Left lung (tissue), 10 donors: ENCODE measurements around the gene PALM3. TPM values are rescaled to one million over a fixed set of nuclear protein-coding genes. Genes with fewer than 3 reads are reported as not detected.
A peak's percentile ranks its signal among the peaks of the same experiment; 100 is the strongest.

Source experiments
- ATAC-seq: fragments of 200-7000 bp; cut with Tn5 transposase; one replicate; pipeline ENCODE4 v1.9.1; 2020; ENCODE audit warnings: moderate library complexity
- DNase-seq, 4 donors: peaks; one replicate each; pipeline ENCODE4 v3.0.0-alpha.2; 2013 to 2020
- H3K27ac ChIP-seq, 2 donors: fragments of 200-600 bp; sonication (generic) in 1 of 2; one replicate each; pipeline versions ENCODE4 v1.5.0 to v1.8.0; 2020 to 2021
- H3K27me3 ChIP-seq, 2 donors: fragments of 200-600 bp; sonication (generic) in 1 of 2; one replicate each; pipeline versions ENCODE4 v1.5.0 to v1.8.0; 2020 to 2021
- H3K36me3 ChIP-seq, 2 donors: fragments of 200-600 bp; sonication (generic) in 1 of 2; one replicate each; pipeline versions ENCODE4 v1.5.0 to v1.8.0; 2020 to 2021
- H3K4me1 ChIP-seq, 2 donors: fragments of 200-600 bp; one replicate each; pipeline ENCODE4 v1.8.0; 2021
- H3K4me3 ChIP-seq, 2 donors: fragments of 200-600 bp; sonication (generic) in 1 of 2; one replicate each; pipeline versions ENCODE4 v1.5.0 to v1.8.0; 2020 to 2021; ENCODE audit warnings: mild to moderate bottlenecking in 1 of 2
- H3K9me3 ChIP-seq, 2 donors: fragments of 200-600 bp; sonication (generic) in 1 of 2; one replicate each; pipeline versions ENCODE4 v1.5.0 to v1.8.0; 2020 to 2021
- CTCF ChIP-seq, 2 donors: fragments of 200-600 bp; sonication (generic) in 1 of 2; IDR thresholded peaks; one replicate each; pipeline versions ENCODE4 v1.5.0 to v1.8.0; 2021; ENCODE audit warnings: antibody characterized with exemption in 2 of 2
- intact Hi-C, 2 donors: fragments of 100-400 bp; cut with DNase I; formaldehyde crosslinking; loops; one replicate each; pipeline versions ENCODE4 v1.11.2 to v1.14.2; 2022
- polyA plus RNA-seq, 6 donors: library from polyadenylated mRNA; unstranded; fragments of 120-200 nt; gene quantifications; one replicate each; pipeline ENCODE4 v1.2.1, GENCODE V29; 2013; ENCODE audit not compliant: insufficient read length in 6 of 6
- total RNA-seq, 2 donors: library from RNA; stranded (reverse); fragmentation: NEBNext Ultra II Directional; extraction: Animal tissue kit (Norgen Biotek cat#: 25700); gene quantifications; one replicate each; pipeline ENCODE4 v1.2.1, GENCODE V29; 2021
- donor health status: DM: no; HTN: yes; CAD: no.
- donor health status: DM: no; HTN: no; CAD: no.

The PALM3 gene
- total and polyA plus RNA-seq, 8 donors = 6.0 to 26.6 (median 15.7) TPM

- DNase-seq = no peak
- peaks cover 0 to 38% of the 10 kb centered on the region in 2 donors for H3K36me3 ChIP-seq
- no peak for TF ChIP-seq CTCF (IDR thresholded peaks at IDR 0.05)
- H3K9me3 ChIP-seq = peaks cover 0 to 11% of the 10 kb centered on the region in 2 donors
- intact Hi-C loops = no loop called here
- H3K27me3 ChIP-seq = no peaks in the 10 kb centered on the region
- peak overlapping the region; percentile 73 to 79 for H3K4me3 ChIP-seq
- ATAC-seq = peak; percentile 2
- H3K27ac ChIP-seq = peak overlapping the region; percentile 87 to 93
- peaks cover 7 to 25% of the 10 kb centered on the region in 2 donors for H3K4me1 ChIP-seq
Observed at GRCh38 chr19:14091813-14092462, 30.1 kb upstream of the PALM3 start.

- H3K36me3 ChIP-seq = peaks cover 0 to 35% of the 10 kb centered on the region in 2 donors
- DNase-seq (peak; percentile 69 to 93 (median 81)), ATAC-seq (peak; percentile 88)
- peaks cover 7 to 25% of the 10 kb centered on the region in 2 donors for H3K4me1 ChIP-seq
- peak overlapping the region; percentile 87 to 93 for H3K27ac ChIP-seq
- H3K9me3 ChIP-seq = peaks cover 0 to 11% of the 10 kb centered on the region in 2 donors
- intact Hi-C loops = no loop called here
- H3K4me3 ChIP-seq = peak overlapping the region; percentile 73 to 79
- no peaks in the 10 kb centered on the region for H3K27me3 ChIP-seq
- peak in 1 of 2 donors; percentile 17 for TF ChIP-seq CTCF (IDR thresholded peaks at IDR 0.05)
Observed at GRCh38 chr19:14091081-14091812, 29.4 kb upstream of the PALM3 start.

- peaks cover 0 to 11% of the 10 kb centered on the region in 2 donors for H3K9me3 ChIP-seq
- peak within 1 kb of the TSS; percentile 73 to 79 for H3K4me3 ChIP-seq
- peak; percentile 90 to 96 (median 92) for DNase-seq
- intact Hi-C loops = no loop called here
- peak within 1 kb of the TSS; percentile 87 to 93 for H3K27ac ChIP-seq
- peak; percentile 75 for ATAC-seq
- H3K27me3 ChIP-seq = no peaks in the 10 kb centered on the region
- H3K36me3 ChIP-seq = peaks cover 0 to 29% of the 10 kb centered on the region in 2 donors
- H3K4me1 ChIP-seq = peaks cover 7 to 25% of the 10 kb centered on the region in 2 donors
- TF ChIP-seq CTCF (IDR thresholded peaks at IDR 0.05) = no peak
Observed at GRCh38 chr19:14090509-14091080, 28.7 kb upstream of the PALM3 start, which contains the start of gene SAMD1. TSS of gene SAMD1 (minus strand) at chr19:14090751.

- H3K9me3 ChIP-seq = peaks cover 0 to 11% of the 10 kb centered on the region in 2 donors
- H3K27ac ChIP-seq = peak overlapping the region; percentile 61 to 69
- no peaks in the 10 kb centered on the region for H3K27me3 ChIP-seq
- ATAC-seq (peak; percentile 1), DNase-seq (peak in 2 of 4 donors; percentile 52 to 88)
- intact Hi-C loops = no loop called here
- H3K4me3 ChIP-seq = peak overlapping the region; percentile 34 to 73
- TF ChIP-seq CTCF (IDR thresholded peaks at IDR 0.05) = no peak
- peaks cover 7 to 25% of the 10 kb centered on the region in 2 donors for H3K4me1 ChIP-seq
- peaks cover 0 to 23% of the 10 kb centered on the region in 2 donors for H3K36me3 ChIP-seq
Observed at GRCh38 chr19:14089662-14090508, 28.0 kb upstream of the PALM3 start.
